GM19193 (cell line): ENCODE measurements around the gene ZC3H6.

Experiments
- POLR2A ChIP-seq: IDR thresholded peaks from 4 replicates; pipeline ENCODE4 v1.6.1; 2011; ENCODE audit not compliant: insufficient read depth, insufficient read length; ENCODE audit errors: extremely low read depth

ZC3H6 gene, protein sequence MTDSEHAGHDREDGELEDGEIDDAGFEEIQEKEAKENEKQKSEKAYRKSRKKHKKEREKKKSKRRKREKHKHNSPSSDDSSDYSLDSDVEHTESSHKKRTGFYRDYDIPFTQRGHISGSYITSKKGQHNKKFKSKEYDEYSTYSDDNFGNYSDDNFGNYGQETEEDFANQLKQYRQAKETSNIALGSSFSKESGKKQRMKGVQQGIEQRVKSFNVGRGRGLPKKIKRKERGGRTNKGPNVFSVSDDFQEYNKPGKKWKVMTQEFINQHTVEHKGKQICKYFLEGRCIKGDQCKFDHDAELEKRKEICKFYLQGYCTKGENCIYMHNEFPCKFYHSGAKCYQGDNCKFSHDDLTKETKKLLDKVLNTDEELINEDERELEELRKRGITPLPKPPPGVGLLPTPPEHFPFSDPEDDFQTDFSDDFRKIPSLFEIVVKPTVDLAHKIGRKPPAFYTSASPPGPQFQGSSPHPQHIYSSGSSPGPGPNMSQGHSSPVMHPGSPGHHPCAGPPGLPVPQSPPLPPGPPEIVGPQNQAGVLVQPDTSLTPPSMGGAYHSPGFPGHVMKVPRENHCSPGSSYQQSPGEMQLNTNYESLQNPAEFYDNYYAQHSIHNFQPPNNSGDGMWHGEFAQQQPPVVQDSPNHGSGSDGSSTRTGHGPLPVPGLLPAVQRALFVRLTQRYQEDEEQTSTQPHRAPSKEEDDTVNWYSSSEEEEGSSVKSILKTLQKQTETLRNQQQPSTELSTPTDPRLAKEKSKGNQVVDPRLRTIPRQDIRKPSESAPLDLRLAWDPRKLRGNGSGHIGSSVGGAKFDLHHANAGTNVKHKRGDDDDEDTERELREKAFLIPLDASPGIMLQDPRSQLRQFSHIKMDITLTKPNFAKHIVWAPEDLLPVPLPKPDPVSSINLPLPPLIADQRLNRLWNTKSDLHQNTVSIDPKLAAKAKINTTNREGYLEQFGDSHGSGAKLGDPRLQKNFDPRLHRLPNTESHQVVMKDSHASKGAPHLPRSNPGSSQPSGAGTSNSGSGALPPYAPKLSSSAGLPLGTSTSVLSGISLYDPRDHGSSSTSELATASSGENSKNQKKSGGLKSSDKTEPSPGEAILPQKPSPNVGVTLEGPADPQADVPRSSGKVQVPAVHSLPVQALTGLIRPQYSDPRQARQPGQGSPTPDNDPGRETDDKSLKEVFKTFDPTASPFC

DNA sequence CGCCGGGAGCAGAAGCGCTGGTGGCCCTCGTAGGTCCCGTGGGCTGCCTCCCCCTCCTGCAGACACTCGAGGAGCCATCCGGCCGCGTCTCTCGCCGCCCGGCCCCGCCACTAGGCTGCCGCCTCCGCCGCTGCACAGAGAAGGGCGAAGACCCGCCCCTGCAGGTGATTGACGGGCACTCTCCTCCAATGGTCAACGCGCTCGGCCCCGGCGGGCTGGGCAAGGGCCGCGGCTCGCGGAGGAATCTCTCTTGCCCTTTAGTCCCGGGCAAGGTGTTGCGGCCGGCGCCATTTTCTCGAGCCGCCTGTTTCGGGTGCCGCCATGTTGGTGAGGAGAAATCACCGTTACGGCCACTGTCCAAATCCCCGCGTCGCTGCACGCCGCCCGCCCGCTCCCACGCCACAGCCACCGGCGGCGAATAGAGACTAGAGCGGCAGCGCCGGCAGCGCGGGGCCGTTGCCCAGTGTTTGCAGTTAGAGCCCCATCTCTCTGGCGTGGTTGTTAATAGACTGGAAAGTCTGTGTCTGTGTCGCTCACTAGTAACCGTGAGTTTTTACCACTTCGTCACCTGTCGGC lies at the start of gene ZC3H6:
Gene ZC3H6, plus strand, starts transcription at position 287 of the 576 bp plus-strand sequence. CDS start 398 bp downstream, outside the sequence.
- peak; percentile 96 for TF ChIP-seq POLR2A

GRCh38 chr2:112229348-112229747 lies 46.0 kb upstream of the ZC3H6 start:
- TF ChIP-seq POLR2A: no peak

GRCh38 chr2:112230371-112230770 lies 45.0 kb upstream of the ZC3H6 start:
- no peak for TF ChIP-seq POLR2A

GRCh38 chr2:112239862-112240261 lies 35.5 kb upstream of the ZC3H6 start:
- no peak for TF ChIP-seq POLR2A

DNA sequence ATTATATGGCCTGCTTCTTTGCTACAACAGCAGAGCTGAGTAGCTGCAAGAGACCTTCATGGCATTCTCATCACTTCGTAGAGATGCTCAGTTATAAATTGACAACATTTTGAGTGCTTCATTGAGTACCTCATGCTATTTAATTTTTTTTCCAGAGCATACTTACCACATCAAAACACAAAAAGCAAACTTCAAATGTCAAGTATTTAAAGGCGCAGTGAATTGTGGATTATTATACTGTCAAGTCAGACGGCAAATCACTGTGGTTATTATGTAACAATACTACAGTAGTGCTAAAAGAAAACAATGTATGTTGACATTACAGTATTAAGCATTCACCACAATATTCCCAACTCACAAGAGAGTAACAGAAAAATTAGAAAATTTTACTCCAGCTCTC lies 33.0 kb upstream of the ZC3H6 start:
- no peak for TF ChIP-seq POLR2A

DNA sequence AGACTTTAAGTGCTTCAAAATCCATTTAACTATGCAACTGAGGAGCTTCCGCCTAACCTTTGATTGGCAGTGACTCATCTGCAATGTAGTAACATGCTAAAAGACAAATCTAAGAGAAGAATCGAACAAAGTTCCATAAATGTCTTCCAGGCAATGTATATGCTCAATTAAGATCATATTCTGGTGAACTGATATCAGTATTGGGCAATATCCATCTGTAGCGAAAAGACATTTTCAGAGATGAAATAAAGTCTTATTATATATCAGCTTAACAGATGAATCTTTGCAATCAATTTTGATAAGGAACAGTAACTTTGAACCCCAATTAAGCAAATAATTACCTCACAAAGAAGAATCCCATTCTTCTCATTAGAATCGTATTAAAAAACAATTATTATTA lies 32.2 kb upstream of the ZC3H6 start:
- no peak for TF ChIP-seq POLR2A

DNA sequence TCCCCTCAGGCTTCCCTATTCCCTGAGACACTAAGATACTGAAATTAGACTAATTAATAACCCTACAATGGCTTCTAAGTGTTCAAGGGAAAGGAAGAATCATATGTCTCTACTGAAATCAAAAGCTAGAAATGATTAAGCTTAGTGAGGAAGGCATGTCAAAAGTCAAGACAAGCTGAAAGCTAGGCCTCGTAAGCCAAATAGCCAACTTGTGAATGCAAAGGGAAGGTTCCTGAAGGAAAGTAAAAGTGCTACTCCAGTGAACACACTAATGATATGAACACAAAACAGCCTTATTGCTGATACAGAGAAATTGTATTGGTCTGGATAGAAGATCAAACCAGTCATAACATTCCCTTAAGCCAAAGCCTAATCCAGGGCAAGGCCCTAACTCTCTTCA lies 30.5 kb upstream of the ZC3H6 start:
- no peak for TF ChIP-seq POLR2A

DNA sequence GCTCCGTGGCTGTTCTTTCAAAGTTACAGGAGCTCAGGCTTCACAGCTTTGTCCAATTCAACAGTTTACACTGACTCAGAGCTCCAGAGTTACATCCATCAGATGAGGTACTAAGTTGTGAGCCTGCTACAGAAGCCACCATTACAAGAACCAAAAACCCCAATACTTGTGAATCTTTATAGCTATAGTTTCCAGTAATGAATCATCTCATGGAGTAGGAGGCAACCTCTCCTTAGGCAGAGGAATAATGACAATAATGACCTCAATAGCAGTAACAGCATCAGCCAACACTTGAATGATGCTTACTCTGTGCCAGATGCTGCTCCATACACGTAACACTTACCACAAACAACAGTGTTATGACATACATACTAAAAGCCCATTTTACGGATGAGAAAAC lies 24.1 kb upstream of the ZC3H6 start:
- TF ChIP-seq POLR2A: no peak

- no peak for TF ChIP-seq POLR2A
These were observed 22.1 kb upstream of the ZC3H6 start for GRCh38 chr2:112253261-112253815.

DNA sequence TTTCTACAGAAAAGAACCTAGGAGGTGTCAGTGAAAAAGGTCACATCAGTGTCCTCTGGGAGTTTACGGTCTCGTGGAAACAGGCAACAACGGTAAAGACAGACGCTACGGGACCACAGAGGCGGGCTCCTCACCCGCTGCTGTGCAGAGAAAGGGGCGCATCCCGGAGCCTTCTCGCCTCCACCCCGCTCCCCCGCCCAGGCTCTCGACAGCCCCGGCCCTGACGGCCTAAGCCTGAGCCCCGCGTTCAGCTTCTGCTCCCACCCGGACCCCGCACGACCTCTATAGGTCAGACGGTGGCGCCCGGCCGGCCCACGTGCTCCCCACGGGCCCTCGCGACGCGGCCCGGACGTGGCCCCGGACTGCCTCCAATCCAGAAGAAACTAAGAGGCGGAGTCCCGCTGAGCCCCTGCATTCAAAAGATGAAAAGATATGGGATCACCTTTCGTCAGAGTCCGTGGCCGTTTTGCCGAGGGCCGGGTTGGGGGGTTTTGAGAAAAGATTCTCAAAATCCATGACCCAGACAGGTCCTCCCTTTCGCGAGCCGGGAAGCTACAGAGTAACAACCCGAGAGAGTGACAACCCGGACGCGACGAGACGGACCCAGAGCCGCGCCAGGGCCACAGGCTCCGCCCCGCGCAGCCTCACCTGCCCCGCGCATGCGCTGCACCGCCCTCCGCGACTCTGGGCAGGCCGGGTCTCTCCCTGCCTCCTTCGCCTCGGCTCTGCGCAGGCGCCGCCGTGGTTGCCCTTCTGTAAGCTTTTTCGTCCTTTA lies 20.7 kb upstream of the ZC3H6 start, which contains the start of gene ZC3H8:
Gene ZC3H8, minus strand, starts transcription at position 577 of the 775 bp plus-strand sequence. Its CDS starts 61 bp downstream, at position 516.
- TF ChIP-seq POLR2A: peak; percentile 91

DNA sequence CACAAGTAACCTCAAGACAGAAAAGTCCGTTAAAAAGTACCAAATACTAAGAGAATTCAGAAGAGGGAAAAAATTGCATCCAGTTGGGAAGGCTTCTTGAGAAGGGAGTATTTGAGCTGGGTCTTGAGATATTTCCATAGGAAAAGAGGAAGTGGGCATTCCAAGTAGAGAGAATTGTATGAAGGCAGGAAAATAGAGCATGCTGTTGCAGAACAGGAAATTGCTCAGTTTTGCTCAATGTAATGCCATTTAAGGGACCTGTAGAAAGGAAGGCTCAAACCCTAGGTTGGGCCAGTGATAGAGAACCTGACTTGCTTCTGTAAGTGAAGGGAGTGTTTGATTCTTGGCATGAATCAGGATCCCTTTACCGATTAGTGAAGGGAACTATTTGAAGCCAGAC lies 19.5 kb upstream of the ZC3H6 start:
- no peak for TF ChIP-seq POLR2A

DNA sequence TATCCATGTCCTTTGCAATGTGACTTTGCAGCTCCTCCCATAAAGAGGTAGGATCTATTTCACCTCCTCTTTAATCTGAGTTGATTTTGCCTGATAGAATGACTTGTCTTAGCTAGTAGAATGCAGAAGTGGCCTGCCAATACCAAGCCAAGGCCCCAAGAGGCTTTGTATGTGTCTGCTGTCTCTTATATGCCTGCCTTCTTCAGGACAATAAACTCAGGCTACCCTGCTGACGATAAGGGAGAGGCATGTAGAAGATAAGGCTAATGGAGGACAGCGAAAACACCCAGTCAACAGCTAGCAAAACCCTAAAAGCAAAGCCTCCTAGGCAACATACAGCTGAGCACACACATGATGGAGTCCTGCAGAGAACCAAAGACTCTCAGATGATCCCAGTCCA lies 18.7 kb upstream of the ZC3H6 start:
- TF ChIP-seq POLR2A: no peak

DNA sequence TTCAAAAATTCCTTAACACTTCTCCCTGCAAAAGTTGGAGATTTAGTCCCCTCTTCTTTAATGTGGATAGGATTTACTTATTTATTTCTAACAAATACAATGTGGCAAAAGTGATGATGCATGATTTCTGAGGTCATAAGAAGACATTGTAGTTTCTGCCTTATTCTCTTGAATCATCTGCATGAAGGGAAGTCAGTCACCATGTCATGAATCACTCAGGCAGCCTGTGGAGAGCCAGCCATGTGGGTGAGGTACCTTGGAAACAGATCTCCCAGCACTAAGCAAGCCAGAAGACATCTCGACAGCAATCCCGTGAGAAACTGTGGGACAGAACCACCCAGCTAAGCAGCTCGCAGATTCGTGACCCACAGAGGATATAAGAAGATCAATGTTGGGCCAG lies 17.8 kb upstream of the ZC3H6 start:
- no peak for TF ChIP-seq POLR2A
